Fibroblast of skin of back (primary cell): ENCODE measurements around the gene OGT. TPM values are rescaled to one million over a fixed set of nuclear protein-coding genes. Genes with fewer than 3 reads are reported as not detected.
"Not testable (repeated sequence)": the region's sequence is repeated elsewhere in the genome, so short reads cannot be mapped to it uniquely, and the experiment has no call there.

Experiments used
- DNase-seq: peaks from one replicate; pipeline ENCODE4 v3.0.0-alpha.2; 2013
- polyA plus RNA-seq, 2 experiments: library from polyadenylated mRNA; unstranded; fragments of 120-200 nt; gene quantifications; one replicate each; pipeline ENCODE4 v1.2.1, GENCODE V29; 2013; ENCODE audit not compliant: insufficient read length in 2 of 2

The OGT gene
- polyA plus RNA-seq (2013, experiment 1 of 2; ENCODE audit: insufficient read length) = 46.4 TPM
- 39.1 TPM for polyA plus RNA-seq (2013, experiment 2 of 2; ENCODE audit: insufficient read length)

GRCh38 chrX:71532753-71533425 lies at the start of gene OGT:
OGT (plus strand) TSS chrX:71533104; CDS start chrX:71533300, 196 bp downstream.
- DNase-seq = peak; percentile 97

GRCh38 chrX:71487814-71488213 lies 45.1 kb upstream of the OGT start:
- DNase-seq = no peak

- peak; percentile 7 for DNase-seq
Observed at GRCh38 chrX:71489540-71489939, 43.4 kb upstream of the OGT start.

- peak; percentile 55 for DNase-seq
Observed at GRCh38 chrX:71492231-71493065, 40.5 kb upstream of the OGT start.

- DNase-seq = no peak
Observed at GRCh38 chrX:71493111-71493613, 39.7 kb upstream of the OGT start.

- not testable (repeated sequence) for DNase-seq
Observed at GRCh38 chrX:71495979-71496378, 36.9 kb upstream of the OGT start.

- DNase-seq = no peak
Observed at GRCh38 chrX:71496476-71496875, 36.4 kb upstream of the OGT start.

GRCh38 chrX:71502080-71502479 lies 30.8 kb upstream of the OGT start:
- not testable (repeated sequence) for DNase-seq

GRCh38 chrX:71504346-71504745 lies 28.6 kb upstream of the OGT start:
- no peak for DNase-seq

GRCh38 chrX:71509289-71509688 lies 23.6 kb upstream of the OGT start:
- no peak for DNase-seq

GRCh38 chrX:71510161-71510560 lies 22.7 kb upstream of the OGT start:
- no peak for DNase-seq

GRCh38 chrX:71513731-71514130 lies 19.2 kb upstream of the OGT start:
- not testable (repeated sequence) for DNase-seq

- no peak for DNase-seq
Observed at GRCh38 chrX:71514367-71515037, 18.4 kb upstream of the OGT start.

GRCh38 chrX:71515038-71515396 lies 17.9 kb upstream of the OGT start:
- DNase-seq = no peak

GRCh38 chrX:71525316-71525715 lies 7.6 kb upstream of the OGT start:
- DNase-seq = no peak

GRCh38 chrX:71532078-71532752 lies 689 bp upstream of the OGT start:
- DNase-seq = peak; percentile 54

- peak; percentile 19 for DNase-seq
Observed at GRCh38 chrX:71533516-71533850, 579 bp downstream of the OGT start.

GRCh38 chrX:71533851-71534561 lies 1.1 kb downstream of the OGT start:
- DNase-seq = peak; percentile 62

- no peak for DNase-seq
Observed at GRCh38 chrX:71534773-71535544, 2.1 kb downstream of the OGT start.

- DNase-seq = no peak
Observed at GRCh38 chrX:71536285-71536684, 3.4 kb downstream of the OGT start.

- DNase-seq = no peak
Observed at GRCh38 chrX:71537743-71538142, 4.8 kb downstream of the OGT start.
